HG03571 (cell line): ENCODE results near the gene OR52E2.

Experiments
- ATAC-seq: cut with Tn5 transposase; IDR thresholded peaks from one replicate; pipeline ENCODE4 v1.9.1; 2021; ENCODE audit not compliant: unreplicated experiment

OR52E2 gene

GRCh38 chr11:5013012-5013411 lies 46.4 kb downstream of the OR52E2 start:
- no peak for ATAC-seq

GRCh38 chr11:5011254-5011653 lies 48.2 kb downstream of the OR52E2 start:
- ATAC-seq: no peak
